HG03097 (cell line): ENCODE measurements around the gene CGN.

Source experiments
- ATAC-seq: cut with Tn5 transposase; IDR thresholded peaks from one replicate; pipeline ENCODE4 v1.9.1; 2021; ENCODE audit not compliant: unreplicated experiment, low FRiP score

The CGN gene

GRCh38 chr1:151501474-151501873, 9.7 kb upstream of the CGN start:
- ATAC-seq = no peak

GRCh38 chr1:151502035-151502700, 9.0 kb upstream of the CGN start:
- no peak for ATAC-seq

GRCh38 chr1:151502859-151503780, 8.1 kb upstream of the CGN start:
- ATAC-seq = no peak

GRCh38 chr1:151504252-151504651, 6.9 kb upstream of the CGN start:
- ATAC-seq = no peak

GRCh38 chr1:151504759-151505158, 6.4 kb upstream of the CGN start:
- ATAC-seq = no peak

GRCh38 chr1:151508833-151509232, 2.4 kb upstream of the CGN start:
- ATAC-seq = no peak

GRCh38 chr1:151509350-151510019, 1.7 kb upstream of the CGN start:
- no peak for ATAC-seq

GRCh38 chr1:151510020-151510405, 1.2 kb upstream of the CGN start:
- ATAC-seq = no peak

GRCh38 chr1:151510614-151510956, 602 bp upstream of the CGN start:
- no peak for ATAC-seq

GRCh38 chr1:151511636-151512215, 539 bp downstream of the CGN start:
- ATAC-seq = no peak

- no peak for ATAC-seq
Measured at GRCh38 chr1:151512326-151512725, 1.1 kb downstream of the CGN start.

- ATAC-seq = no peak
Measured at GRCh38 chr1:151512801-151513625, 1.8 kb downstream of the CGN start.

GRCh38 chr1:151513626-151514121, 2.5 kb downstream of the CGN start:
- no peak for ATAC-seq

GRCh38 chr1:151514366-151514765, 3.2 kb downstream of the CGN start:
- no peak for ATAC-seq

GRCh38 chr1:151515265-151515664, 4.1 kb downstream of the CGN start:
- no peak for ATAC-seq

- ATAC-seq = no peak
Measured at GRCh38 chr1:151516031-151516511, 4.9 kb downstream of the CGN start.

- ATAC-seq = no peak
Measured at GRCh38 chr1:151518431-151518830, 7.2 kb downstream of the CGN start.

GRCh38 chr1:151518936-151519335, 7.7 kb downstream of the CGN start:
- ATAC-seq = no peak

- ATAC-seq = no peak
Measured at GRCh38 chr1:151519667-151520066, 8.5 kb downstream of the CGN start.

GRCh38 chr1:151520359-151520758, 9.2 kb downstream of the CGN start:
- no peak for ATAC-seq
